ENCODE results near the gene NAB2.

Gene NAB2

GRCh38 chr12:57127726-57128518, 39.0 kb downstream of the NAB2 start, which contains the start of gene LRP1 (continued):
- peak; percentile 65; the same call in 1 of the 2 replicates for TF ChIP-seq ZBTB10 (tag by site-specific recombination; IDR thresholded peaks at IDR 0.05)
- TF ChIP-seq ZBTB20 (tag by site-specific recombination; IDR thresholded peaks at IDR 0.05), result peak; percentile 67
- peak; percentile 85 for TF ChIP-seq SP3 (tag by site-specific recombination; IDR thresholded peaks at IDR 0.05)
- peak; percentile 11; the same call in 1 of the 2 replicates for TF ChIP-seq ZSCAN30 (tag by site-specific recombination; IDR thresholded peaks at IDR 0.05)
- TF ChIP-seq ZNF837 (tag by site-specific recombination; IDR thresholded peaks at IDR 0.05), result no peak
- no peak for TF ChIP-seq ZNF155 (tag by site-specific recombination; IDR thresholded peaks at IDR 0.05)
- TF ChIP-seq SP2 (tag by site-specific recombination; IDR thresholded peaks at IDR 0.05), result peak; percentile 84
- TF ChIP-seq, protein P1, sequence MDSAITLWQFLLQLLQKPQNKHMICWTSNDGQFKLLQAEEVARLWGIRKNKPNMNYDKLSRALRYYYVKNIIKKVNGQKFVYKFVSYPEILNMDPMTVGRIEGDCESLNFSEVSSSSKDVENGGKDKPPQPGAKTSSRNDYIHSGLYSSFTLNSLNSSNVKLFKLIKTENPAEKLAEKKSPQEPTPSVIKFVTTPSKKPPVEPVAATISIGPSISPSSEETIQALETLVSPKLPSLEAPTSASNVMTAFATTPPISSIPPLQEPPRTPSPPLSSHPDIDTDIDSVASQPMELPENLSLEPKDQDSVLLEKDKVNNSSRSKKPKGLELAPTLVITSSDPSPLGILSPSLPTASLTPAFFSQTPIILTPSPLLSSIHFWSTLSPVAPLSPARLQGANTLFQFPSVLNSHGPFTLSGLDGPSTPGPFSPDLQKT (IDR thresholded peaks at IDR 0.05; ENCODE audit: borderline replicate concordance, low read depth, low read length), result no peak
- peak; percentile 16; the same call in 1 of the 2 replicates for TF ChIP-seq ZNF629 (tag by site-specific recombination; IDR thresholded peaks at IDR 0.05)
- TF ChIP-seq ZNF561 (tag by site-specific recombination; IDR thresholded peaks at IDR 0.05; ENCODE audit: borderline replicate concordance), result peak; percentile 72
- peak; percentile 97 for TF ChIP-seq PRDM10 (tag by site-specific recombination; IDR thresholded peaks at IDR 0.05)
- TF ChIP-seq ZNF571 (tag by site-specific recombination; IDR thresholded peaks at IDR 0.05), result no peak
- TF ChIP-seq BCL11A (tag by site-specific recombination; IDR thresholded peaks at IDR 0.05; ENCODE audit: low read depth), result no peak
- TF ChIP-seq ZNF701 (tag by site-specific recombination; IDR thresholded peaks at IDR 0.05), result no peak
- 0 out of 2 replicates have a peak, but pooled peaks have one; percentile 14 for TF ChIP-seq ZXDB (tag by site-specific recombination; IDR thresholded peaks at IDR 0.05)
- TF ChIP-seq IKZF3 (tag by site-specific recombination; IDR thresholded peaks at IDR 0.05), result no peak; the same call in 1 of the 2 replicates
- no peak for TF ChIP-seq ZNF248 (tag by site-specific recombination; IDR thresholded peaks at IDR 0.05)
- TF ChIP-seq ZNF24 (tag by site-specific recombination; IDR thresholded peaks at IDR 0.05), result no peak; the same call in 1 of the 2 replicates
- TF ChIP-seq ZNF350 (tag by site-specific recombination; IDR thresholded peaks at IDR 0.05), result no peak
- TF ChIP-seq SP7 (tag by site-specific recombination; IDR thresholded peaks at IDR 0.05), result peak; percentile 16; the same call in 1 of the 2 replicates
- no peak for TF ChIP-seq ZNF416 (tag by site-specific recombination; IDR thresholded peaks at IDR 0.05)
- no peak for TF ChIP-seq ZNF529 (tag by site-specific recombination; IDR thresholded peaks at IDR 0.05; ENCODE audit: insufficient replicate concordance)
- peak; percentile 49; the same call in 1 of the 2 replicates for TF ChIP-seq ZNF423 (tag by site-specific recombination; IDR thresholded peaks at IDR 0.05)
- no peak for TF ChIP-seq HIC1 (tag by site-specific recombination; IDR thresholded peaks at IDR 0.05)
- no peak for TF ChIP-seq ZNF146 (tag by site-specific recombination; IDR thresholded peaks at IDR 0.05)
- TF ChIP-seq GLIS1 (tag by site-specific recombination; IDR thresholded peaks at IDR 0.05), result peak; percentile 34
- TF ChIP-seq ZBTB1 (tag by site-specific recombination; IDR thresholded peaks at IDR 0.05), result no peak
- TF ChIP-seq, protein P2, sequence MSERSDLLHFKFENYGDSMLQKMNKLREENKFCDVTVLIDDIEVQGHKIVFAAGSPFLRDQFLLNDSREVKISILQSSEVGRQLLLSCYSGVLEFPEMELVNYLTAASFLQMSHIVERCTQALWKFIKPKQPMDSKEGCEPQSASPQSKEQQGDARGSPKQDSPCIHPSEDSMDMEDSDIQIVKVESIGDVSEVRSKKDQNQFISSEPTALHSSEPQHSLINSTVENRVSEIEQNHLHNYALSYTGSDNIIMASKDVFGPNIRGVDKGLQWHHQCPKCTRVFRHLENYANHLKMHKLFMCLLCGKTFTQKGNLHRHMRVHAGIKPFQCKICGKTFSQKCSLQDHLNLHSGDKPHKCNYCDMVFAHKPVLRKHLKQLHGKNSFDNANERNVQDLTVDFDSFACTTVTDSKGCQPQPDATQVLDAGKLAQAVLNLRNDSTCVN (tag by site-specific recombination; optimal IDR thresholded peaks at IDR 0.05), result peak; percentile 59
- 0 out of 2 replicates have a peak, but pooled peaks have one; percentile 14 for TF ChIP-seq ZNF2 (tag by site-specific recombination; IDR thresholded peaks at IDR 0.05)
- no peak for TF ChIP-seq ZNF266 (tag by site-specific recombination; IDR thresholded peaks at IDR 0.05; ENCODE audit: low read depth)
